ENCODE data around the gene AXDND1.

DNA sequence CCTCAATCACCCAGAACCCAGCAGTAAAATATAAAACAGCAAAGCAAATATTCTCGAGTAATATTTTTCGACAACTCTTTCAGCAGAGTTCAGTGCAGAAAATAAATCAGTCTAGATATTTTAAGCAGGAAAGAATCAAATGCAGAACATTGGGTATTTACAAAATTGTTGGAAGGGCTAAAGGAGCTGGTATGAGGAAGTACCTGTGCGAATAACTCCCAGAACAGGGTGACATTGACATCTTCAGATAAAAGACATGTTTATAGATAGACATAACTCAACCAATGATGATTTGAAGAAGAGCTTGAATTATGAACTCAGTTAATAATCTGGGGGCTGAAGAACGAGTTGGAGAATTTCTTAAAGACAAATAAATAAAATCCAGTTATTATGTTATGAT is 6.4 kb downstream of the AXDND1 start:
- no peak for TF ChIP-seq EZH2 (IDR thresholded peaks at IDR 0.05; ENCODE audit: insufficient read depth, poor library complexity, severe bottlenecking)
- no peak for TF ChIP-seq EZH2phosphoT487 (IDR thresholded peaks at IDR 0.05; ENCODE audit: insufficient read depth, low read depth)

Data from GM23248 (cell line).